HepG2 (cell line): Measurements from ENCODE around the gene HPRT1. TPM values are rescaled to one million over a fixed set of nuclear protein-coding genes. Genes with fewer than 3 reads are reported as not detected.

Source experiments
- ATAC-seq: fragments of 200-7000 bp; cut with Tn5 transposase; 3 replicates; pipeline ENCODE4 v1.9.1; 2020; ENCODE audit warnings: mild to moderate bottlenecking, moderate library complexity
- BruUV-seq: library from RNA; stranded (reverse); fragments of 400-500 nt; replicated peaks from 2 replicates; lab custom pipeline; 2021; lab: Mats Ljungman, UMichigan
- CTCF ChIA-PET: fragments of 300-600 bp; formaldehyde crosslinking; extraction: SDS; loops from one replicate; lab custom pipeline; 2021; ENCODE audit warnings: low total read pairs, inconsistent platforms, low intra/inter-chr PET ratio; lab: Yijun Ruan, JAX
- POLR2A ChIA-PET: fragments of 350-600 bp; sonication (Branson Sonifier 250); formaldehyde crosslinking; loops from one replicate; lab custom pipeline; 2020; ENCODE audit warnings: antibody characterized with exemption, inconsistent platforms; lab: Yijun Ruan, JAX
- DNase-seq: peaks from one replicate; pipeline ENCODE4 v3.0.0-alpha.2; 2015; ENCODE audit warnings: low spot score
- FAIRE-seq: peaks from 3 replicates; lab custom pipeline; 2011; peaks lifted over from hg19 to GRCh38; lab: Jason Lieb, UNC
- H2AFZ ChIP-seq: one replicate; pipeline ENCODE4 v1.6.1; 2011; ENCODE audit warnings: low read length, inconsistent platforms
- H3K27ac ChIP-seq: fragments of 300-600 bp; 3 replicates; pipeline ENCODE4 v1.8.0; 2011; ENCODE audit warnings: mixed run types, mild to moderate bottlenecking, mixed read lengths, low read length, inconsistent platforms; ENCODE audit not compliant: insufficient read depth; ENCODE audit errors: extremely low read length
- H3K27me3 ChIP-seq, 2 experiments: fragments of 200-600 bp in 1 of 2; 2 replicates in 1 of 2; 3 replicates in 1 of 2; pipeline versions ENCODE4 v1.6.0 to v1.8.0; 2011; ENCODE audit warnings: low read length in 2 of 2, mild to moderate bottlenecking in 2 of 2, moderate library complexity in 2 of 2, inconsistent platforms in 1 of 2; ENCODE audit not compliant: insufficient read depth in 2 of 2, control insufficient read depth in 1 of 2
- H3K36me3 ChIP-seq, 2 experiments: fragments of 200-600 bp in 1 of 2; replicated peaks in 1 of 2; 2 replicates in 1 of 2; 3 replicates in 1 of 2; pipeline versions ENCODE4 v1.5.1 to v1.8.0; 2011; ENCODE audit warnings: low read length in 2 of 2, inconsistent platforms in 1 of 2; ENCODE audit not compliant: insufficient read depth in 2 of 2, control insufficient read depth in 1 of 2
- H3K4me1 ChIP-seq: 2 replicates; pipeline ENCODE4 v1.5.1; 2012; ENCODE audit warnings: low read length, inconsistent platforms; ENCODE audit not compliant: insufficient read depth
- H3K4me2 ChIP-seq: 2 replicates; pipeline ENCODE4 v1.6.0; 2011; ENCODE audit warnings: low read depth, low read length, inconsistent platforms
- H3K4me3 ChIP-seq, 3 experiments: fragments of 200-600 bp in 1 of 3; sonication (generic), shearing (Covaris generic) in 1 of 3; replicated peaks in 1 of 3; 2 replicates each; pipeline ENCODE4 v1.5.1; 2011 to 2016; ENCODE audit warnings: low read length in 3 of 3, inconsistent platforms in 2 of 3, low read depth in 2 of 3, mild to moderate bottlenecking in 2 of 3, control low read depth in 1 of 3, mixed read lengths in 1 of 3; ENCODE audit not compliant: insufficient read depth in 1 of 3
- H3K79me2 ChIP-seq: one replicate; pipeline ENCODE4 v1.6.1; 2011; ENCODE audit warnings: low read length, inconsistent platforms; ENCODE audit not compliant: insufficient read depth
- H3K9ac ChIP-seq: 2 replicates; pipeline ENCODE4 v1.6.0; 2011; ENCODE audit warnings: mild to moderate bottlenecking, low read depth, low read length, inconsistent platforms; ENCODE audit not compliant: insufficient read depth
- H3K9me3 ChIP-seq: 2 replicates; pipeline ENCODE4 v1.5.1; 2012; ENCODE audit warnings: mild to moderate bottlenecking, low read length
- H4K20me1 ChIP-seq: 2 replicates; pipeline ENCODE4 v1.6.0; 2011; ENCODE audit warnings: inconsistent platforms, mild to moderate bottlenecking, low read length, moderate library complexity; ENCODE audit not compliant: insufficient read depth
- BORCS8-MEF2B ChIP-seq: sonication (generic); formaldehyde crosslinking; IDR thresholded peaks from 2 replicates; pipeline ENCODE4 v1.8.0; 2022; ENCODE audit warnings: mild to moderate bottlenecking, missing genetic modification reagents
- GPN1 ChIP-seq: sonication (generic); formaldehyde crosslinking; IDR thresholded peaks from 2 replicates; pipeline ENCODE4 v1.5.1; 2020; ENCODE audit warnings: missing genetic modification reagents, borderline replicate concordance
- HMGA1 ChIP-seq: sonication (generic); formaldehyde crosslinking; conservative IDR thresholded peaks from 2 replicates; pipeline ENCODE4 v1.4.0; 2020; ENCODE audit warnings: missing genetic modification reagents
- KDM2A ChIP-seq: sonication (generic); formaldehyde crosslinking; IDR thresholded peaks from 2 replicates; pipeline ENCODE4 v1.4.0; 2020; ENCODE audit warnings: low read depth, missing genetic modification reagents, borderline replicate concordance
- NFKB2 ChIP-seq: sonication (generic); formaldehyde crosslinking; IDR thresholded peaks from 2 replicates; pipeline ENCODE4 v1.4.0; 2020; ENCODE audit warnings: missing genetic modification reagents, borderline replicate concordance
- SATB2 ChIP-seq: sonication (generic); formaldehyde crosslinking; IDR thresholded peaks from 2 replicates; pipeline ENCODE4 v1.5.0; 2020; ENCODE audit warnings: missing genetic modification reagents
- YEATS2 ChIP-seq: sonication (generic); formaldehyde crosslinking; IDR thresholded peaks from 2 replicates; pipeline ENCODE4 v1.4.0; 2020; ENCODE audit warnings: missing genetic modification reagents, borderline replicate concordance
- ZNF430 ChIP-seq: sonication (generic); formaldehyde crosslinking; IDR thresholded peaks from 2 replicates; pipeline ENCODE4 v1.9.0; 2021; ENCODE audit warnings: mild to moderate bottlenecking, missing genetic modification reagents
- ZNF549 ChIP-seq: sonication (generic); formaldehyde crosslinking; IDR thresholded peaks from 2 replicates; pipeline ENCODE4 v1.5.0; 2020; ENCODE audit warnings: missing genetic modification reagents
- ZNF605 ChIP-seq: sonication (generic); formaldehyde crosslinking; IDR thresholded peaks from 2 replicates; pipeline ENCODE4 v1.8.0; 2022; ENCODE audit warnings: mild to moderate bottlenecking, missing genetic modification reagents
- WGBS: methylation state at CpG from one replicate; pipeline ENCODE4 v1.1.6; 2017; ENCODE audit warnings: low lambda C conversion rate; 5-methylcytosine and 5-hydroxymethylcytosine counted together
- in situ Hi-C: cut with HindIII; loops from 2 replicates; pipeline ENCODE4 v1.10.0; 2017; ENCODE audit warnings: low pct_unique_long_range_greater_than_20kb; ENCODE audit not compliant: extremely low pct_ligation_motif_present
- intact Hi-C: fragments of 100-400 bp; cut with micrococcal nuclease; formaldehyde crosslinking; loops from one replicate; pipeline ENCODE4 v1.10.0; 2022; ENCODE audit not compliant: unreplicated experiment
- polyA plus RNA-seq, 8 experiments: library from polyadenylated mRNA; depleted of rRNA in 3 of 8; stranded (reverse) in 7 of 8; unstranded in 1 of 8; fragments of >200 nt; fragmentation: Illumina TruSeq in 4 of 8; extraction: Trizol in 4 of 8; gene quantifications; 2 replicates each; pipeline versions ENCODE4 v1.2.1 to v1.2.3, GENCODE V29; 2011 to 2016; ENCODE audit warnings: low read depth in 4 of 8, missing spikeins in 1 of 8, mixed read lengths in 1 of 8; ENCODE audit not compliant: insufficient read depth in 1 of 8
- total RNA-seq, 5 experiments: library from RNA; depleted of rRNA; stranded (reverse); fragments of >200 nt; fragmentation: Illumina TruSeq; extraction: Trizol; gene quantifications; 2 replicates each; pipeline ENCODE4 v1.2.3, GENCODE V29; 2016; ENCODE audit warnings: low read depth in 1 of 5
- TF ChIP-seq, protein P1 (sequence below): sonication (generic); formaldehyde crosslinking; IDR thresholded peaks from 2 replicates; pipeline ENCODE4 v1.4.0; 2020; ENCODE audit warnings: missing genetic modification reagents, mild to moderate bottlenecking, borderline replicate concordance
- TF ChIP-seq, protein P2 (sequence below): IDR thresholded peaks from 2 replicates; pipeline ENCODE4 v1.6.1; 2016
- TF ChIP-seq, protein P3 (sequence below): IDR thresholded peaks from 2 replicates; pipeline ENCODE4 v1.6.1; 2012; ENCODE audit warnings: low read depth, low read length, improper control_type of control experiment
- TF ChIP-seq, protein P4 (sequence below): sonication (generic); formaldehyde crosslinking; IDR thresholded peaks from 2 replicates; pipeline ENCODE4 v1.5.0; 2020; ENCODE audit warnings: missing genetic modification reagents, mild to moderate bottlenecking, borderline replicate concordance

HPRT1 gene
- total and polyA plus RNA-seq, 2 of the 13 experiments (the other 11 are each of a cell fraction or from before 2014, with no cell fraction given): 4.6 to 25.2 TPM

DNA sequence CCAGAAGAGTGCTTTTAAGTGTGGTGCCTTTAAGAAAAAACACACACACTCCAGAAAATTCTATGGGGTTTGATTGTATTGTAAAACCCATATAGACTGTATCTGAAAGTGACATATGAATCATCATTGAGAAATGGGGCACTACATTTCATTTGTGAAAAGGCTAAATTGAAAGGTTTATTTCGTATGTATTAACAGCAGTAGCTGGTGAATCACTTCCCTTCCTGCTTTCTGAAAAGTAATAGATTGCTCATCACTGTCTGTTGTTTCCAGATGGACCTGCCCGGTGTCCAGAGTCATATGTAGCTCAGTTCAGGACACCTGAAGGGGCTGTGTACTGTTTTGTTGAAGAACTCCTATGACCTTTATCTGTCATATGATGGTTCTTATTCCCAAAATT lies 28.1 kb upstream of the HPRT1 start (continued):
- TF ChIP-seq ZNF430 (CRISPR knock-in tag) (no peak), YEATS2 (CRISPR knock-in tag) (no peak)

DNA sequence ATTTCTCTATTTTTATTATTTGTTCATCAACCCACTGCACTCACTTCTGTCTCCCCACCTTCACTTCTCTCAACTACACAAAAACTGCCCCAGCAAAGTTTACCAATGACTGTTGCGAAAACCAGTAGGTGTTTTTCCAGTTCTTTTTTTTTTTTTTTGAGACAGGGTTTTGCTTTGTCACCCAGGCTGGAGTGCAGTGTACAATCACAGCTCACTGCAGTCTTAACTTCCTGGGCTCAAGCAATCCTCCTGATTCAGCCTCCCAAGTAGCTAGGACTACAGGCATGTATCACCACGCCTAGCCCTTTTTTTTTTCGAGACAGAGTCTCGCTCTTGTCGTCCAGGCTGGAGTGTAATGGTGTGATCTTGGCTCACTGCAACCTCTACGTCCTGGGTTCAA lies 24.1 kb upstream of the HPRT1 start:
- H3K9me3 ChIP-seq: no peaks in the 10 kb centered on the region
- no TSS peak for BruUV-seq
- CTCF ChIA-PET: no interaction called here
- no peak overlapping the region for H3K9ac ChIP-seq
- H3K79me2 ChIP-seq: no peaks in the 10 kb centered on the region
- H2AFZ ChIP-seq: no peak overlapping the region
- ATAC-seq (no peak), FAIRE-seq (no peak), DNase-seq (peak; percentile 43)
- H3K27me3 ChIP-seq: no peaks in the 10 kb centered on the region
- in situ Hi-C loops (no loop called here), intact Hi-C loops (no loop called here)
- 100% methylated on average over 1 of the region's 6 CpGs for WGBS
- POLR2A ChIA-PET: no interaction called here
- H3K27ac ChIP-seq: no peak overlapping the region
- H3K4me2 ChIP-seq: no peak overlapping the region
- H3K36me3 ChIP-seq: no peaks in the 10 kb centered on the region
- H3K4me1 ChIP-seq: no peaks in the 10 kb centered on the region
- H3K4me3 ChIP-seq: no peak overlapping the region
- no peaks in the 10 kb centered on the region for H4K20me1 ChIP-seq
- TF ChIP-seq BORCS8-MEF2B (CRISPR knock-in tag) (no peak), HMGA1 (no peak), ZNF605 (CRISPR knock-in tag) (no peak), NFKB2 (CRISPR knock-in tag) (no peak), SATB2 (CRISPR knock-in tag) (no peak), ZNF549 (no peak), GPN1 (CRISPR knock-in tag) (no peak), KDM2A (CRISPR knock-in tag) (no peak)
- TF ChIP-seq, protein P1, sequence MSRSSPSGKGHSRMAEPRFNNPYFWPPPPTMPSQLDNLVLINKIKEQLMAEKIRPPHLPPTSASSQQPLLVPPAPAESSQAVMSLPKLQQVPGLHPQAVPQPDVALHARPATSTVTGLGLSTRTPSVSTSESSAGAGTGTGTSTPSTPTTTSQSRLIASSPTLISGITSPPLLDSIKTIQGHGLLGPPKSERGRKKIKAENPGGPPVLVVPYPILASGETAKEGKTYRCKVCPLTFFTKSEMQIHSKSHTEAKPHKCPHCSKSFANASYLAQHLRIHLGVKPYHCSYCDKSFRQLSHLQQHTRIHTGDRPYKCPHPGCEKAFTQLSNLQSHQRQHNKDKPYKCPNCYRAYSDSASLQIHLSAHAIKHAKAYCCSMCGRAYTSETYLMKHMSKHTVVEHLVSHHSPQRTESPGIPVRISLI (CRISPR knock-in tag): peak; percentile 64; the same call in 1 of the 2 replicates
- TF ChIP-seq, protein P2, sequence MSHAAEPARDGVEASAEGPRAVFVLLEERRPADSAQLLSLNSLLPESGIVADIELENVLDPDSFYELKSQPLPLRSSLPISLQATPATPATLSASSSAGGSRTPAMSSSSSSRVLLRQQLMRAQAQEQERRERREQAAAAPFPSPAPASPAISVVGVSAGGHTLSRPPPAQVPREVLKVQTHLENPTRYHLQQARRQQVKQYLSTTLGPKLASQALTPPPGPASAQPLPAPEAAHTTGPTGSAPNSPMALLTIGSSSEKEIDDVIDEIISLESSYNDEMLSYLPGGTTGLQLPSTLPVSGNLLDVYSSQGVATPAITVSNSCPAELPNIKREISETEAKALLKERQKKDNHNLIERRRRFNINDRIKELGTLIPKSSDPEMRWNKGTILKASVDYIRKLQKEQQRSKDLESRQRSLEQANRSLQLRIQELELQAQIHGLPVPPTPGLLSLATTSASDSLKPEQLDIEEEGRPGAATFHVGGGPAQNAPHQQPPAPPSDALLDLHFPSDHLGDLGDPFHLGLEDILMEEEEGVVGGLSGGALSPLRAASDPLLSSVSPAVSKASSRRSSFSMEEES: no peak
- TF ChIP-seq, protein P3, sequence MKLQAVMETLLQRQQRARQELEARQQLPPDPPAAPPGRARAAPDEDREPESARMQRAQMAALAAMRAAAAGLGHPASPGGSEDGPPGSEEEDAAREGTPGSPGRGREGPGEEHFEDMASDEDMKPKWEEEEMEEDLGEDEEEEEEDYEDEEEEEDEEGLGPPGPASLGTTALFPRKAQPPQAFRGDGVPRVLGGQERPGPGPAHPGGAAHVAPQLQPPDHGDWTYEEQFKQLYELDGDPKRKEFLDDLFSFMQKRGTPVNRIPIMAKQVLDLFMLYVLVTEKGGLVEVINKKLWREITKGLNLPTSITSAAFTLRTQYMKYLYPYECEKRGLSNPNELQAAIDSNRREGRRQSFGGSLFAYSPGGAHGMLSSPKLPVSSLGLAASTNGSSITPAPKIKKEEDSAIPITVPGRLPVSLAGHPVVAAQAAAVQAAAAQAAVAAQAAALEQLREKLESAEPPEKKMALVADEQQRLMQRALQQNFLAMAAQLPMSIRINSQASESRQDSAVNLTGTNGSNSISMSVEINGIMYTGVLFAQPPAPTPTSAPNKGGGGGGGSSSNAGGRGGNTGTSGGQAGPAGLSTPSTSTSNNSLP: no peak
- TF ChIP-seq, protein P4, sequence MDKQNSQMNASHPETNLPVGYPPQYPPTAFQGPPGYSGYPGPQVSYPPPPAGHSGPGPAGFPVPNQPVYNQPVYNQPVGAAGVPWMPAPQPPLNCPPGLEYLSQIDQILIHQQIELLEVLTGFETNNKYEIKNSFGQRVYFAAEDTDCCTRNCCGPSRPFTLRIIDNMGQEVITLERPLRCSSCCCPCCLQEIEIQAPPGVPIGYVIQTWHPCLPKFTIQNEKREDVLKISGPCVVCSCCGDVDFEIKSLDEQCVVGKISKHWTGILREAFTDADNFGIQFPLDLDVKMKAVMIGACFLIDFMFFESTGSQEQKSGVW (CRISPR knock-in tag): no peak
